ENCODE results near the gene TENM3. TPM values are rescaled to one million over a fixed set of nuclear protein-coding genes. Genes with fewer than 3 reads are reported as not detected.

The TENM3 gene
- total RNA-seq, 2 experiments from 2014 or later, result not detected

GRCh38 chr4:182582245-182582644, 339.0 kb downstream of the TENM3 start:
- Mint-ChIP-seq H3K9me3 (peaks cover 2% of the 10 kb centered on the region), H3K4me3 (no peak overlapping the region), H3K36me3 (ENCODE audit: low read depth) (no peaks in the 10 kb centered on the region), H3K27me3 (peaks cover 14% of the 10 kb centered on the region), H3K27ac (no peak overlapping the region), H3K4me1 (ENCODE audit: low read depth) (no peaks in the 10 kb centered on the region)
- no peak for ATAC-seq (ENCODE audit: poor library complexity)
- H3K36me3 ChIP-seq (ENCODE audit: insufficient read depth, low read length), result no peaks in the 10 kb centered on the region
- TF ChIP-seq CTCF (IDR thresholded peaks at IDR 0.05), result no peak
- DNase-seq, result no peak
- H3K9me3 ChIP-seq (ENCODE audit: control insufficient read depth in 1 of 2, insufficient read depth in 1 of 2, low read length in 2 of 2), result no peaks in the 10 kb centered on the region
- H3K4me3 ChIP-seq (ENCODE audit: low read length), result no peak overlapping the region
- H3K4me1 ChIP-seq (ENCODE audit: insufficient read depth, low read length), result no peaks in the 10 kb centered on the region
- ChIA-PET POLR2A (no interaction called here), CTCF (no interaction called here)
- H3K27ac ChIP-seq (ENCODE audit: low read depth in 1 of 2, low read length in 2 of 2), result no peak overlapping the region
- intact Hi-C loops (cut with DNase I, micrococcal nuclease), result no loop called here
- no peaks in the 10 kb centered on the region for H3K27me3 ChIP-seq (ENCODE audit: control insufficient read depth in 1 of 2, insufficient read depth in 2 of 2, low read length in 2 of 2)

GRCh38 chr4:182583703-182584415, 340.7 kb downstream of the TENM3 start:
- H3K36me3 ChIP-seq (ENCODE audit: insufficient read depth, low read length), result no peaks in the 10 kb centered on the region
- intact Hi-C loops (cut with DNase I, micrococcal nuclease), result no loop called here
- TF ChIP-seq CTCF (IDR thresholded peaks at IDR 0.05), result no peak
- no peak overlapping the region for H3K4me3 Mint-ChIP-seq
- H3K27ac ChIP-seq (ENCODE audit: low read depth in 1 of 2, low read length in 2 of 2), result no peak overlapping the region
- POLR2A ChIA-PET, result no interaction called here
- H3K36me3 Mint-ChIP-seq (ENCODE audit: low read depth), result no peaks in the 10 kb centered on the region
- no peaks in the 10 kb centered on the region for H3K9me3 ChIP-seq (ENCODE audit: control insufficient read depth in 1 of 2, insufficient read depth in 1 of 2, low read length in 2 of 2)
- no peak for ATAC-seq (ENCODE audit: poor library complexity)
- no peaks in the 10 kb centered on the region for H3K4me1 Mint-ChIP-seq (ENCODE audit: low read depth)
- CTCF ChIA-PET, result no interaction called here
- no peak overlapping the region for H3K4me3 ChIP-seq (ENCODE audit: low read length)
- no peaks in the 10 kb centered on the region for H3K27me3 ChIP-seq (ENCODE audit: control insufficient read depth in 1 of 2, insufficient read depth in 2 of 2, low read length in 2 of 2)
- no peak overlapping the region for H3K27ac Mint-ChIP-seq
- H3K27me3 Mint-ChIP-seq, result peaks cover 11% of the 10 kb centered on the region
- H3K4me1 ChIP-seq (ENCODE audit: insufficient read depth, low read length), result no peaks in the 10 kb centered on the region
- DNase-seq, result no peak
- H3K9me3 Mint-ChIP-seq, result peaks cover 2% of the 10 kb centered on the region

GRCh38 chr4:182585321-182585720, 342.1 kb downstream of the TENM3 start:
- CTCF ChIA-PET, result no interaction called here

More at GRCh38 chr4:182585321-182585720, 342.1 kb downstream of the TENM3 start:
- no peak overlapping the region for H3K4me3 Mint-ChIP-seq
- no peak for DNase-seq
- H3K36me3 Mint-ChIP-seq (ENCODE audit: low read depth), result no peaks in the 10 kb centered on the region
- Histone ChIP-seq H3K27me3 (ENCODE audit: control insufficient read depth in 1 of 2, insufficient read depth in 2 of 2, low read length in 2 of 2) (no peaks in the 10 kb centered on the region), H3K27ac (ENCODE audit: low read depth in 1 of 2, low read length in 2 of 2) (no peak overlapping the region), H3K36me3 (ENCODE audit: insufficient read depth, low read length) (no peaks in the 10 kb centered on the region), H3K9me3 (ENCODE audit: control insufficient read depth in 1 of 2, insufficient read depth in 1 of 2, low read length in 2 of 2) (peaks cover 0 to 5% of the 10 kb centered on the region in 2 experiments), H3K4me1 (ENCODE audit: insufficient read depth, low read length) (no peaks in the 10 kb centered on the region), H3K4me3 (ENCODE audit: low read length) (no peak overlapping the region)
- intact Hi-C loops (cut with DNase I, micrococcal nuclease), result no loop called here
- no peaks in the 10 kb centered on the region for H3K4me1 Mint-ChIP-seq (ENCODE audit: low read depth)
- H3K27ac Mint-ChIP-seq, result no peak overlapping the region
- no peak for TF ChIP-seq CTCF (IDR thresholded peaks at IDR 0.05)
- POLR2A ChIA-PET, result interaction anchor here (0.6 kb wide), 1 partner anchor 8 kb away, joined by 3 read pairs; no protein-coding TSS in a partner anchor
- H3K27me3 Mint-ChIP-seq, result peaks cover 11% of the 10 kb centered on the region
- peaks cover 2% of the 10 kb centered on the region for H3K9me3 Mint-ChIP-seq
- ATAC-seq (ENCODE audit: poor library complexity), result no peak
